ENCODE data around the gene SLC27A4. TPM values are rescaled to one million over a fixed set of nuclear protein-coding genes. Genes with fewer than 3 reads are reported as not detected.

Gene SLC27A4
- total and polyA plus RNA-seq, 2 of the 13 experiments (the other 11 are each of a cell fraction or from before 2014, with no cell fraction given): 10.6 to 18.8 TPM

DNA sequence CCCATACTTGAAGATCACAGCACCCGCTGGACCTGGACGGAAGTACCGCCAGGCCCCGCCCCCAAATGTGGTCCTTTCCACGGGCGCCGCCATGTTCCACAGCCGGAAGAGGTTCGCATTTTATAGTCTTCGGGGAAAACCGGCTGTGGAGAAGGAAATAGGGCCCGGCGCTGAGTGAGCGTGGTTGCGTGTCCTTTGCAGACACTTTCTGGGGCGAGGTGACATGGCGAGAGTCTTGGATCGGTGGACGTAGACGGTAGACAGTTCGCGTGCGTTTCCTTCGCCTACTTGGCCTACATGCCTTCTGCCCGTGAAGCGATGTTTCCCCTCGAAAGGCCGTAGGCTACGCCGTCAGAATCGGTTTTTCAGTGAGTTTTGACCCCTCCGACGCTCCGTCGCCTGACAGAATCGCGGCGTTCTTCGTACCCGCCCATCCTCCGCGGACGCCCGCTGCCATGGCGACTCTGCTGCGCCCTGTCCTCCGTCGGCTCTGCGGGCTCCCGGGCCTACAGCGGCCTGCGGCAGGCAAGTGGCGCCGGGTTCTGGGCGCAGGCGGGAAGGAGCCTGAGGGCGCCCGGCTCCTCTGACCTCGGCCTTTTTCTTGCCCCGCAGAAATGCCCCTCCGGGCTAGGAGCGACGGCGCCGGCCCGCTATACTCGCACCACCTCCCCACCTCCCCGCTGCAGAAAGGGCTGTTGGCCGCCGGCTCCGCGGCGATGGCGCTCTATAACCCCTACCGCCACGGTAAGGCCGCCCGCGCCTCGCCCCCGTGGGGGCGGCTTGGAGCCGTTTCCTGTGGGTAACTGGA is 17.7 kb upstream of the SLC27A4 start, which contains the start of the genes COQ4 and TRUB2 (continued):
- 0 out of 2 replicates have a peak, but pooled peaks have one; percentile 17 for TF ChIP-seq TFE3 (CRISPR knock-in tag; IDR thresholded peaks at IDR 0.05)
- peak; percentile 83 for TF ChIP-seq RBM39 (IDR thresholded peaks at IDR 0.05; ENCODE audit: low read depth, low read length, poor library complexity, severe bottlenecking)
- TF ChIP-seq ARID2 (CRISPR knock-in tag; IDR thresholded peaks at IDR 0.05; ENCODE audit: borderline replicate concordance): peak; percentile 54; the same call in 1 of the 2 replicates
- TF ChIP-seq, protein P1, sequence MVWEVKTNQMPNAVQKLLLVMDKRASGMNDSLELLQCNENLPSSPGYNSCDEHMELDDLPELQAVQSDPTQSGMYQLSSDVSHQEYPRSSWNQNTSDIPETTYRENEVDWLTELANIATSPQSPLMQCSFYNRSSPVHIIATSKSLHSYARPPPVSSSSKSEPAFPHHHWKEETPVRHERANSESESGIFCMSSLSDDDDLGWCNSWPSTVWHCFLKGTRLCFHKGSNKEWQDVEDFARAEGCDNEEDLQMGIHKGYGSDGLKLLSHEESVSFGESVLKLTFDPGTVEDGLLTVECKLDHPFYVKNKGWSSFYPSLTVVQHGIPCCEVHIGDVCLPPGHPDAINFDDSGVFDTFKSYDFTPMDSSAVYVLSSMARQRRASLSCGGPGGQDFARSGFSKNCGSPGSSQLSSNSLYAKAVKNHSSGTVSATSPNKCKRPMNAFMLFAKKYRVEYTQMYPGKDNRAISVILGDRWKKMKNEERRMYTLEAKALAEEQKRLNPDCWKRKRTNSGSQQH (CRISPR knock-in tag; IDR thresholded peaks at IDR 0.05; ENCODE audit: low read depth): peak; percentile 54; the same call in 1 of the 2 replicates
- peak; percentile 87; the same call in 1 of the 2 replicates for TF ChIP-seq ZNF772 (CRISPR knock-in tag; IDR thresholded peaks at IDR 0.05)
- TF ChIP-seq ZEB1 (IDR thresholded peaks at IDR 0.05; ENCODE audit: insufficient replicate concordance, low read depth): no peak
- TF ChIP-seq ONECUT2 (CRISPR knock-in tag; IDR thresholded peaks at IDR 0.05): no peak
- peak; percentile 72; the same call in 1 of the 2 replicates for TF ChIP-seq SRF (IDR thresholded peaks at IDR 0.05; ENCODE audit: low read depth, low read length)
- peak; percentile 48; the same call in 1 of the 2 replicates for TF ChIP-seq MEIS1 (CRISPR knock-in tag; IDR thresholded peaks at IDR 0.05; ENCODE audit: borderline replicate concordance)
- TF ChIP-seq TSC22D2 (CRISPR knock-in tag; IDR thresholded peaks at IDR 0.05; ENCODE audit: borderline replicate concordance): no peak
- TF ChIP-seq SIX1 (CRISPR knock-in tag; IDR thresholded peaks at IDR 0.05; ENCODE audit: borderline replicate concordance): no peak
- TF ChIP-seq KAT2B (IDR thresholded peaks at IDR 0.05; ENCODE audit: borderline replicate concordance, low read depth, low read length): no peak
- TF ChIP-seq, protein P2, sequence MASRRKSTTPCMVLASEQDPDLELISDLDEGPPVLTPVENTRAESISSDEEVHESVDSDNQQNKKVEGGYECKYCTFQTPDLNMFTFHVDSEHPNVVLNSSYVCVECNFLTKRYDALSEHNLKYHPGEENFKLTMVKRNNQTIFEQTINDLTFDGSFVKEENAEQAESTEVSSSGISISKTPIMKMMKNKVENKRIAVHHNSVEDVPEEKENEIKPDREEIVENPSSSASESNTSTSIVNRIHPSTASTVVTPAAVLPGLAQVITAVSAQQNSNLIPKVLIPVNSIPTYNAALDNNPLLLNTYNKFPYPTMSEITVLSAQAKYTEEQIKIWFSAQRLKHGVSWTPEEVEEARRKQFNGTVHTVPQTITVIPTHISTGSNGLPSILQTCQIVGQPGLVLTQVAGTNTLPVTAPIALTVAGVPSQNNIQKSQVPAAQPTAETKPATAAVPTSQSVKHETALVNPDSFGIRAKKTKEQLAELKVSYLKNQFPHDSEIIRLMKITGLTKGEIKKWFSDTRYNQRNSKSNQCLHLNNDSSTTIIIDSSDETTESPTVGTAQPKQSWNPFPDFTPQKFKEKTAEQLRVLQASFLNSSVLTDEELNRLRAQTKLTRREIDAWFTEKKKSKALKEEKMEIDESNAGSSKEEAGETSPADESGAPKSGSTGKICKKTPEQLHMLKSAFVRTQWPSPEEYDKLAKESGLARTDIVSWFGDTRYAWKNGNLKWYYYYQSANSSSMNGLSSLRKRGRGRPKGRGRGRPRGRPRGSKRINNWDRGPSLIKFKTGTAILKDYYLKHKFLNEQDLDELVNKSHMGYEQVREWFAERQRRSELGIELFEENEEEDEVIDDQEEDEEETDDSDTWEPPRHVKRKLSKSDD (CRISPR knock-in tag; IDR thresholded peaks at IDR 0.05; ENCODE audit: low read depth): no peak; the same call in 1 of the 2 replicates
- TF ChIP-seq YEATS4 (CRISPR knock-in tag; IDR thresholded peaks at IDR 0.05; ENCODE audit: borderline replicate concordance): peak; percentile 97
- TF ChIP-seq ELF4 (CRISPR knock-in tag; IDR thresholded peaks at IDR 0.05; ENCODE audit: borderline replicate concordance): no peak
- TF ChIP-seq BCL6 (CRISPR knock-in tag; IDR thresholded peaks at IDR 0.05): 0 out of 2 replicates have a peak, but pooled peaks have one; percentile 1
- peak; percentile 88 for TF ChIP-seq POLR2G (IDR thresholded peaks at IDR 0.05; ENCODE audit: low read depth, low read length)
- TF ChIP-seq ZNF333 (CRISPR knock-in tag; IDR thresholded peaks at IDR 0.05; ENCODE audit: borderline replicate concordance): peak; percentile 77
- TF ChIP-seq, protein P3, sequence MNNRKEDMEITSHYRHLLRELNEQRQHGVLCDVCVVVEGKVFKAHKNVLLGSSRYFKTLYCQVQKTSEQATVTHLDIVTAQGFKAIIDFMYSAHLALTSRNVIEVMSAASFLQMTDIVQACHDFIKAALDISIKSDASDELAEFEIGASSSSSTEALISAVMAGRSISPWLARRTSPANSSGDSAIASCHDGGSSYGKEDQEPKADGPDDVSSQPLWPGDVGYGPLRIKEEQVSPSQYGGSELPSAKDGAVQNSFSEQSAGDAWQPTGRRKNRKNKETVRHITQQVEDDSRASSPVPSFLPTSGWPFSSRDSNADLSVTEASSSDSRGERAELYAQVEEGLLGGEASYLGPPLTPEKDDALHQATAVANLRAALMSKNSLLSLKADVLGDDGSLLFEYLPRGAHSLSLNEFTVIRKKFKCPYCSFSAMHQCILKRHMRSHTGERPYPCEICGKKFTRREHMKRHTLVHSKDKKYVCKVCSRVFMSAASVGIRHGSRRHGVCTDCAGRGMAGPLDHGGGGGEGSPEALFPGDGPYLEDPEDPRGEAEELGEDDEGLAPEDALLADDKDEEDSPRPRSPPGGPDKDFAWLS (CRISPR knock-in tag; IDR thresholded peaks at IDR 0.05; ENCODE audit: borderline replicate concordance): no peak
- TF ChIP-seq TP53 (CRISPR knock-in tag; conservative IDR thresholded peaks at IDR 0.05): 0 out of 2 replicates have a peak, but pooled peaks have one; percentile 24
- 0 out of 2 replicates have a peak, but pooled peaks have one; percentile 51 for TF ChIP-seq ZBTB20 (CRISPR knock-in tag; IDR thresholded peaks at IDR 0.05; ENCODE audit: borderline replicate concordance, low read depth)
